Kidney epithelial cell (primary cell): ENCODE results near the gene CKM. TPM values are rescaled to one million over a fixed set of nuclear protein-coding genes. Genes with fewer than 3 reads are reported as not detected.

Experiments used
- DNase-seq: peaks from one replicate; pipeline ENCODE4 v3.0.0-alpha.2; 2010; ENCODE audit warnings: low read depth
- H3K27me3 ChIP-seq: 2 replicates; pipeline ENCODE4 v1.6.0; 2011; ENCODE audit warnings: low read length; ENCODE audit not compliant: control insufficient read depth, insufficient read depth
- H3K36me3 ChIP-seq: 2 replicates; pipeline ENCODE4 v1.5.1; 2011; ENCODE audit warnings: low read length; ENCODE audit not compliant: control insufficient read depth, insufficient read depth
- H3K4me3 ChIP-seq: 2 replicates; pipeline ENCODE4 v1.5.1; 2011; ENCODE audit warnings: low read depth, mild to moderate bottlenecking, control low read depth, low read length
- CTCF ChIP-seq: IDR thresholded peaks from 2 replicates; pipeline ENCODE4 v1.5.1; 2011; ENCODE audit warnings: mild to moderate bottlenecking, moderate library complexity, low read length, control low read depth, inconsistent platforms; ENCODE audit not compliant: insufficient read depth, poor library complexity, severe bottlenecking
- total RNA-seq: library from RNA; depleted of rRNA; stranded (reverse); fragments of >200 nt; gene quantifications from 2 replicates; pipeline ENCODE4 v1.2.3, GENCODE V29; 2015

Gene CKM
- total RNA-seq, 1 donor from 2014 or later: not detected

- no peak for DNase-seq
- TF ChIP-seq CTCF: no peak
- Histone ChIP-seq H3K4me3 (no peak overlapping the region), H3K27me3 (no peaks in the 10 kb centered on the region), H3K36me3 (peaks cover 1% of the 10 kb centered on the region)
Measured at GRCh38 chr19:45363861-45364459, 41.3 kb upstream of the CKM start.

DNA sequence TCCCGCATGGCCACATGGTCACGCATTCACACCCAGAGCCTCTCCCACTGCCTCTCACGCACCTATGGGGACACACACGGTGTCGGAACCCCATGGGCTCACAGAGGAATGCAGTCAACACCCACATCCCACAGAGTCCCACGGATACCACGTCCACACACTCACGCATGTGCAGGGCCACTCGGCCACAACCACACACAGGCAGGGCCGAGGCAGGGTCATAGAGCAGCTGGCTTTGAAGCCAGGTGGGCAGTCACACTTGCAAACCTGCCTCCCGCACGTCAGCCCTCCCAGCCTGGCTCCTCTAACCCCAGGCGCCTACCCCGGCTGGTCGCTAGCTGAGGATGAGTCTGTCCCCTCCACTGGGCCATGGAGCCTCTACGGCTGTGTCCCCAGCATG is 39.6 kb upstream of the CKM start:
- Histone ChIP-seq H3K27me3 (no peaks in the 10 kb centered on the region), H3K4me3 (no peak overlapping the region), H3K36me3 (peaks cover 1% of the 10 kb centered on the region)
- DNase-seq: no peak
- TF ChIP-seq CTCF: no peak

GRCh38 chr19:45361608-45362007 is 38.9 kb upstream of the CKM start:
- no peak for DNase-seq
- no peak overlapping the region for H3K4me3 ChIP-seq
- TF ChIP-seq CTCF: no peak
- H3K27me3 ChIP-seq: no peaks in the 10 kb centered on the region
- H3K36me3 ChIP-seq: peaks cover 2% of the 10 kb centered on the region

- no peak for TF ChIP-seq CTCF
- Histone ChIP-seq H3K27me3 (no peaks in the 10 kb centered on the region), H3K36me3 (peaks cover 1% of the 10 kb centered on the region), H3K4me3 (no peak overlapping the region)
- DNase-seq: no peak
Measured at GRCh38 chr19:45358213-45358792, 35.6 kb upstream of the CKM start.

GRCh38 chr19:45357445-45357783 is 34.7 kb upstream of the CKM start:
- TF ChIP-seq CTCF: no peak
- H3K27me3 ChIP-seq: no peaks in the 10 kb centered on the region
- H3K4me3 ChIP-seq: no peak overlapping the region
- peaks cover 1% of the 10 kb centered on the region for H3K36me3 ChIP-seq
- DNase-seq: no peak

DNA sequence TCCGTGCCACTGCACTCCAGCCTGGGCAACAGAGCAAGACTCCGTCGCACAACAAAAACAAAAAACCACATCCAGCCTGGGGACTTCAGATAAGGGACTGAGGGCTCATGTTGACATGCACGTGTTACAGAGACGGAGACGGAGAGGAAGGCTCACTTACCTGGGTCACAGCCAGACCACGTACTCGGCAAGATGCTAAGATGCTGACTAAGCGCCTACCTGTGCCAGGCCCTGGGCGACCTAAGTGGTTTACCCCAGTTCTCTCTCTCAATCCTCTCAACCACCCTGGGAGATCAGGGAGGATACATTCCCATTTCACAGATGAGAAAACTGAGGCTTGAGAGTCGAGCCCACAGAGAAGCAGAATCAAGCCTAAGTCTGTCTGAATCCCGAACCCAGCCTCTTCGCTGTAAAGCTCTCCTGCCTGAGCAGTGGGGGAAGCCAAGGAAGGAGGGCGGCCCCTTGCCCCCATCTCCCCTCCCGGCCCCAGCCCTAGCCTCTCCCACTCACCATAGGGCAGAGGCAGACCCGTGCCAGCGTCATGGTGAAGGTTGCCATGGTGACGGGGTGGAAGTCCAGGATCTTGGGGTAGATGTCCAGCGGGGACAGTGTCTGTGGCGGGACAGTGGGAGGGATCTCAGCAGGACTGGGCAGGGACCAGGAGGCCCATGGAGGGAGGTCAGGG is 34.2 kb upstream of the CKM start:
- Histone ChIP-seq H3K4me3 (no peak overlapping the region), H3K27me3 (no peaks in the 10 kb centered on the region), H3K36me3 (peaks cover 1% of the 10 kb centered on the region)
- TF ChIP-seq CTCF: no peak
- DNase-seq: no peak
